ENCODE measurements around the gene APBB2.

Gene APBB2

DNA sequence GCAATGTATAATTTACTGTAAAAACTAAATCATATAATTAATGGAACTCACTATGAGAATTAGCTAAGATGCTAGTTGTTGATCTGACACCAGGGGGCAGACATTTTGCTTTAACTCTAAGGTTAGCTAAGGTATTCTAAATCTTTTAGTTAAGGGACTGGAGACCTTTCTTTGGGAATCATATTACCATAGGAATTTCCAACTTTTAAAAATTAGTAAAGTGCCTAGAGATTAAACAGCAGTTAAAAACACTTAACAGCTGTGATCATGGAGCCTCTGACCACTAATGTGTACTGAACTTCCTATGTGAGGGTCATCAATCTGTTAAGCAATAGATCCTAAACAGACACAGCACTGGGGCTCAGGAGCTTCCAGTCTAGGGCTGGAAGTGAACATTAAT lies 238.0 kb downstream of the APBB2 start:
- peak; percentile 60 for DNase-seq (ENCODE audit: low spot score)

DNA sequence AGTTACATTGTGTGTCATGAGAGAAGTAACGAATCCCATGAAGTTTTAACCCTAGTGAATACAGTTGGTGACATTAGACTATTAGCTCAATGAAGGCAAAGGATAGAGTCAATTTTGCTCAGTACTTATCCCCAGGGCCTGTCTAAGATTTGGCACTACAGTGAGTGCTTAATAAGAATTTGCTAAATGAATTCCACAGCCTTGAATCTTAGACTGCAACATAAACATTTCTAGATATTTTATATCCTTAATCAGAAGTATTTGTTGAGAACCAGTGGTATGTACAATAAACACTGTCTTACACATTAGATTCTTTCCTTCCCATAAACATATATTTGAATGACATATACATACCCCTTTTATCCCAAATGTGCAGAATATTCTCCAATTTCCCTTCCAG lies 241.6 kb downstream of the APBB2 start:
- no peak for DNase-seq (ENCODE audit: low spot score)

- DNase-seq (ENCODE audit: low spot score), result no peak
These were observed 243.0 kb downstream of the APBB2 start for GRCh38 chr4:40971338-40971737.

GRCh38 chr4:40969501-40969900 lies 244.8 kb downstream of the APBB2 start:
- no peak for DNase-seq (ENCODE audit: low spot score)

DNA sequence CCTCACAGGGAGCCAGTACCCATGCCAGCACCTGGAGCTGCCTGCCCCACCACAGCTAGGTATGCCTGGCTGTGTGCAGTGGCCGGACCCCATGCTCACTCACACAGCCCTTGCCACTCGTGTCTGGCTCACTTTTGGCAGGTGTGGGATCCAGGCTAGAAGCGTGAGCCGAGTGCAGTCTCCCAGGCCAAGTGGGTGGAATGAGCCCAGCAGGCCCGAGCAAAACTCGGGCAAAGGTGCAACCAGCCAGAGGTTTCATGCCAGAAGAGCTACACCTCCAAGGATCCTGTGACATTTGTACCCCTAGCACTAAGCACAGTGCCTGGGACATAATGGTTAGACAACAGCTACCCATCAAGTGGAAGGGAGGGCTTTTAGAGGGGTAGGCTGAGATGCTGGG lies 246.8 kb downstream of the APBB2 start:
- DNase-seq (ENCODE audit: low spot score), result no peak

- no peak for DNase-seq (ENCODE audit: low spot score)
These were observed 248.3 kb downstream of the APBB2 start for GRCh38 chr4:40966091-40966490.

DNA sequence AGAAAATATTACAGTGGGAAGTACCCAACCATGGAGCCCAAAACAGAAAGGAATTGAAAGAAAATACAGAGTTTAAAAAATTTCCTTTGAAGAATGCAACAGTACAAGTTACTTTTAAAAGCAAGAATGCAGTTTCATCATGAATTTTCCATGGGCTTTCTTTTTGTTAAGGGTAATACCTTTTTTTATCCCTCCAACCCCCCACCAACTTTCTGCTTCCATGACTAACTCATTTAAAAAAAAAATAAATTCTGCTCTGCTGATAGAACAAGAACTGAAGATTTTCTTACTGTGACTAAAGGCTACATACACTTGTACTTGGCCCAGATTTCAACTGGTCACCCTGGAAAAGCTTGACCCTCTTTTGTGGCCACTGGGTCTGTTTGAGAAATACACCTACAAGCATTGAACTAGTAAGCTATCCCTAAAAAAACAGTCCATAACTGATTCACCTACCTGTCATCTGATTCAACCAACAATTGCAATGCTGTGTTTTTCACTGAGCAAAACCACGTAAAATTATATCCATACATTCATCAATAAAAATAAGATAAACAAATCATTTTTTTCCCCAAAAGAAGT lies 250.4 kb downstream of the APBB2 start:
- no peak for DNase-seq (ENCODE audit: low spot score)

DNA sequence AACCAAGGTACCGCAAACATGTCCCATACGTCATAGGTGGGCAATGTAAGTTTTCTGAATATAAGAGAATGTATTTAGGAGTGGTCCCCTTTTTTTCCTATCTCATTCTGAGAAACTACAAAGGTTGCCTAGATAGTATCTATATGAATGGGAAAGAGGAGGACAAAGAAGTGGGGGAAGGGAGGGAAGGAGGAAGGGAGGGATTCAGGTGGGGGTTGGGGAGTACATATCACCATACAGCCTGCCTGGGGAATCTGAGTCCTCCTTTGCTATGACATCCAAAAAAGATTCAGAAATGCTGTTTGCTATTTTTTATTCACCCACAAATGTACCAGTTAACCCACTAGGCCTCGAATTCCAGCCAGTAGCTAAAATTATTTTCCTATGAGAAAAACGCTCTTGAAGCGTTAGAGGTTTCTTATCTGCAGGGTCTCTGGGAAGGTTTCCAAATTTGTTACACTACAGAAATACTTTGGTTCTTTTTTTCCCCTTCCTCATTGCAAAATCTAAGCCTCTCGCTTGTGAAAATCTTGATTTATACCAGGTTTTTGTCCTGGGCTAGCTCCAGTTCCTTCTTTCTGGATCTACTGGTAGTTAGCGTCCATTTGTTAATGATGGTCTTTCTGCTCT lies 251.7 kb downstream of the APBB2 start:
- no peak for DNase-seq (ENCODE audit: low spot score)

- peak; percentile 6 for DNase-seq (ENCODE audit: low spot score)
These were observed 253.4 kb downstream of the APBB2 start for GRCh38 chr4:40960941-40961340.

- DNase-seq (ENCODE audit: low spot score), result peak; percentile 18
These were observed 257.1 kb downstream of the APBB2 start for GRCh38 chr4:40957281-40957680.

- DNase-seq (ENCODE audit: low spot score), result peak; percentile 33
These were observed 257.6 kb downstream of the APBB2 start for GRCh38 chr4:40956721-40957255.

- DNase-seq (ENCODE audit: low spot score), result no peak
These were observed 260.2 kb downstream of the APBB2 start for GRCh38 chr4:40954088-40954668.

DNA sequence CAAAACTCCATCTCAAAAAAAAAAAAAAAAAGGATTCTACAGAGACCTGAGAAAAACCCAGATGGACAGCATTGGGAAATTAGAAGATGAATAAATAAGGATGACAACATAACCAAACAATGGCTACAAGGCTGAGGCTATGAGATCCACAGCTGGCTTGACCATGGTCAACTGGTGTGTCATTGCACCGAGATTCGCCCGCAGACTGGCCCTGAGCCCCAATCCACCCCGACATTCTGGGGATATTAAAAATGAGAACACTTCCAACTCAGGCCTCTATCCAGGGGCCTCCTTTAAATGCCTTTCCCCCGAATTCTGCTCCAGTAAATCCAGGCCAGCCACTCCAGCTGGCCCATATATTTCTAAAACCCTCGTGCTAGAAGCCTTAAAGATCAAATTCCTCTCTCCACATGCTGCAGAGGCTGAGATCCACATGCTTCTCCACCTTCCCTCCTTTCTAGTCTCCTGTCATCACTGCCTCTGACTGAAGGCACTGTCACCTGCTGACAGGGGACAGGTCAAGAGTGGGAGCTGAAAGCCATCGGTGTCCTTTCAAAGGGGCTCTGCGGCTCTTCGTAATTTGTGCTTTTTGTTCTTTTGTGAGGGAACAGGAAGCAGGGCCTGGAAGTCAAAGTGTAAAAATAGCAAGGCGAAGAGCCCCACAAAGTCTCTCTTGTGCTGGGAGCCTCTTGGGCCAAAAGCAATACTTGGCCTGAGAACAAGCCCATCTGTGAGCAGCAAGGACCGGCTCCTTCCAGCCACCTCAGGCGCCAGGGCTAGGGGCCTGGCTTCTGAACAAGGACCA lies 260.9 kb downstream of the APBB2 start:
- peak; percentile 52 for DNase-seq (ENCODE audit: low spot score)

GRCh38 chr4:40952672-40953071 lies 261.7 kb downstream of the APBB2 start:
- DNase-seq (ENCODE audit: low spot score), result no peak

DNA sequence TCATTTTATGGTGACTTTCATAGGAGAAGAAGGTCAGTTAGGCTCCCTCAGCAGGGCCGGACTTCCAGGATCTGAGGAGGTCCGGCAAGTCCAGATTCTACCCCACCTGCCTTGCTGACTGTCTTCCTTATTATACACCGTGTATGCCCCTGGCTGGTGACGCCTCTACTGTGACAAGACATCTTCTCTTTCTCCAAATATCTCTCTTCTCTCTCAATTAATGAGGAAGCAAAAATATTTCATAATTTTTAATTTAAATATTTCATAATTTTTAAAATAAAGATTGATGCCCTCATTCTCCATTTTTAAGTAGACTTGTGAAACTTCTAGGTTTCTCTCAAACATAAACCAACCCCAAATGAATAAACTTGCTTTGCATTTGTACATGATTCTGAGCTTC lies 262.1 kb downstream of the APBB2 start:
- no peak for DNase-seq (ENCODE audit: low spot score)

DNA sequence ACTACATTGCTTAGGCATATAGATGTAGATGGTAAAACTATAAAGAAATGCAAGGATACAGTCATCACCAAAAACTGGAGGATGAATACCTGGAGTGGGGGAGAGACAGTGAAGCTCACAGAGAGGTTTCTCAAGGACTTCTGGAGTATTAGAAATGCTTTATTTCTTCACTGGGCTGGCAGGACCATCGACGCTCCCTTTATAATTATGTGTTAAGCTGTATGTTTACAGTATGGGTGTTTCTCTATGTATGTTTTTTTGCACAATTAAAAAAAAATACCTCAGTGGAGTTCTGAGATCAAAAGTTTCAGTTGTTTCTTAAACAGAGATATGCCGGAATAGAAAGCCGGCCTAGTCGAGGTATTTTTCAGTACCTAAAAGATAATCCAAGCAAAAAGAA lies 263.3 kb downstream of the APBB2 start:
- DNase-seq (ENCODE audit: low spot score), result no peak

GRCh38 chr4:40949358-40950100 lies 264.8 kb downstream of the APBB2 start:
- DNase-seq (ENCODE audit: low spot score), result no peak

DNA sequence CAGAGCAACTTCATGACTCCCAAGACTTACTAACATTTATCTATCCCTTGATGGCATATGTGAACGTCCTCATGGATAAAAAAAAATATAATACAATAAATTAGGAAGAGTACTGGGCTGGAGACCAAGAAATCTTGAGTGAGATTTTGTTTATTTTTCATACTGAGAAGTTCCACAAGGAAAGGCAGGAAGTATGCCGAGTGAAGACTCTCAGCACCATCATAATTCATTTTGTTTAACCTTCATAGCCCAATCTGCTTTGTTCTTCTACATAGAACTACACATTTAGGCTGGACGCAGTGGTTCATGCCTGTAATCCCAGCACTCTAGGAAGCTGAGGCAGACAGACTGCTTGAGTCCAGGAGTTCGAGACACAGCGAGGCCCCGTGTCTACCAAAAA lies 266.3 kb downstream of the APBB2 start:
- no peak for DNase-seq (ENCODE audit: low spot score)

- DNase-seq (ENCODE audit: low spot score), result no peak
These were observed 267.7 kb downstream of the APBB2 start for GRCh38 chr4:40946652-40947051.

GRCh38 chr4:40940756-40941155 lies 273.6 kb downstream of the APBB2 start:
- no peak for DNase-seq (ENCODE audit: low spot score)

- no peak for DNase-seq (ENCODE audit: low spot score)
These were observed 274.0 kb downstream of the APBB2 start for GRCh38 chr4:40940317-40940741.

DNA sequence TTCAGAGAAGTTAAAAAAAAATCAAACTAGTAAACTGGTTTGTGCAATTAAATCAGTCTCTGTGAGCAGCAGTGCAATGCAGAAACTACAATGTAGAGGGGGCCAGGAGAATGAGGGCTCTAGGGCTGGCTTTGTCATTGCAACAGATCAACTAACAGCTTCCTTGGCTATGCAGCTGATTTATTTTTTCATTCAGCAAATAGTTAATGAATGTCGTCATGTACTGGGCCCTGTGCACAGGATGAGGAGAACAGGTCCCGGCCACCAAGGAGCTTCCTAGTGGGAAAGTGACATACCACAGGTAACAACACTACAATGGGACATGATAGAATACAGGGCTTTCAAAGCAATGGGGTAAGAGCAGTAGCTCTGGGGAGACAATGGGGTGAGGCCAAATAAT lies 274.5 kb downstream of the APBB2 start:
- DNase-seq (ENCODE audit: low spot score), result no peak
